ENCODE data around the gene PAXX. TPM values are rescaled to one million over a fixed set of nuclear protein-coding genes. Genes with fewer than 3 reads are reported as not detected.
A peak's percentile ranks its signal among the peaks of the same experiment; 100 is the strongest.

The PAXX gene
- total RNA-seq, 3 donors from 2014 or later (not counting 1 experiment from before 2014, with no cell fraction given): 161 to 188 (median 161) TPM

DNA sequence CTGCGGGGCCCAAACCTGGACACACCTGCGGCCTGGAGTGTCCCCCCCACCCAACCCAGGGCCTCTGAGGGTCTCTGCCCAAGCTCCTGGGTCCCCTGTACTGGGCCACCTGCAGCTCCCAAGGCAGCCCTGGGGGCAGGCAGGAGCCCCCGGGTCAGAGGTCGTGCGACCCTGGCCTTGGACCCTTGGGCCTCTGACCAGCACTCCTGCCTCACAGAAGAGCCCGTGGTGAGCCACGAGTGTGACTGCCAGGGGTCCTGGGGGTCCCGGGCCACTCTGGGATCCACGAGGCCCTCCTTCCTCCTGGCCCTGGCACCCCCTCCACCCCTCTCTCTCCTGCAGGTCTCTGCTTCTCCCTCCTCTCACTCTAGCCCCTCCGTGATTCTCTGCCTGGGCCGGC, 19.9 kb upstream of the PAXX start:
- Mint-ChIP-seq H3K27ac (peak overlapping the region in 1 of 2 donors; percentile 38), H3K27me3 (ENCODE audit: low read depth in 2 of 2) (no peaks in the 10 kb centered on the region), H3K4me3 (no peak overlapping the region), H3K4me1 (peaks cover 6 to 39% of the 10 kb centered on the region in 2 donors), H3K36me3 (no peaks in the 10 kb centered on the region), H3K9me3 (no peaks in the 10 kb centered on the region)
- intact Hi-C loops (cut with micrococcal nuclease): no loop called here
- DNase-seq: no peak
- TF ChIP-seq, protein P1, sequence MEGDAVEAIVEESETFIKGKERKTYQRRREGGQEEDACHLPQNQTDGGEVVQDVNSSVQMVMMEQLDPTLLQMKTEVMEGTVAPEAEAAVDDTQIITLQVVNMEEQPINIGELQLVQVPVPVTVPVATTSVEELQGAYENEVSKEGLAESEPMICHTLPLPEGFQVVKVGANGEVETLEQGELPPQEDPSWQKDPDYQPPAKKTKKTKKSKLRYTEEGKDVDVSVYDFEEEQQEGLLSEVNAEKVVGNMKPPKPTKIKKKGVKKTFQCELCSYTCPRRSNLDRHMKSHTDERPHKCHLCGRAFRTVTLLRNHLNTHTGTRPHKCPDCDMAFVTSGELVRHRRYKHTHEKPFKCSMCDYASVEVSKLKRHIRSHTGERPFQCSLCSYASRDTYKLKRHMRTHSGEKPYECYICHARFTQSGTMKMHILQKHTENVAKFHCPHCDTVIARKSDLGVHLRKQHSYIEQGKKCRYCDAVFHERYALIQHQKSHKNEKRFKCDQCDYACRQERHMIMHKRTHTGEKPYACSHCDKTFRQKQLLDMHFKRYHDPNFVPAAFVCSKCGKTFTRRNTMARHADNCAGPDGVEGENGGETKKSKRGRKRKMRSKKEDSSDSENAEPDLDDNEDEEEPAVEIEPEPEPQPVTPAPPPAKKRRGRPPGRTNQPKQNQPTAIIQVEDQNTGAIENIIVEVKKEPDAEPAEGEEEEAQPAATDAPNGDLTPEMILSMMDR (IDR thresholded peaks at IDR 0.05): no peak
- WGBS (ENCODE audit: insufficient coverage): 92% methylated on average over 11 of the region's 11 CpGs
- H3K27ac ChIP-seq (ENCODE audit: low read length): no peak overlapping the region
- H3K4me1 ChIP-seq (ENCODE audit: control insufficient read depth, insufficient read depth, low read length): peaks cover 47% of the 10 kb centered on the region
- H3K27me3 ChIP-seq (ENCODE audit: control insufficient read depth, insufficient read depth, low read length): no peaks in the 10 kb centered on the region
- H3K9me3 ChIP-seq (ENCODE audit: control insufficient read depth, insufficient read depth, low read length): no peaks in the 10 kb centered on the region
- no peak overlapping the region for H3K4me3 ChIP-seq (ENCODE audit: low read length)
- H3K36me3 ChIP-seq (ENCODE audit: control insufficient read depth, insufficient read depth, low read length): no peaks in the 10 kb centered on the region
- no peak for ATAC-seq

DNA sequence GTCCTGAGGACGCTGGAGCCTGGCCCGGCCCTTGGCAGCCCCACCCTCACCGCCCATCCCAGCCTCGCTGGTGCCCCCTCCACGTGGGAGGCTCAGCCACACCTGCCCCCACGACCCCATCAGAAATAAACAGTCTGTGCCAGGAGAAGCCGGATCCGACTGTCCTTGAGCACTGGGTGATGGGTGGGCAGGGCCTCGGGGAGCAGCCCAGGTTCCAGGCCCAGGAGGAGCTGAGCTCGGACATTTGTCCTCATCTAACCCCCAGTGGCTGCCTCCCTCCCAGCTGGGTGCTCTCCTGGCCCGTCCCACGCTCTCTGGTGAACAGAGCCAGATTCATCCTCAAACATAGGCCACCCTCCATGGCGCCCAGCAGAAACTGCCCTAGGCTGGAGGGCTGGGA, 19.5 kb upstream of the PAXX start:
- no peak for ATAC-seq
- Histone ChIP-seq H3K9me3 (ENCODE audit: control insufficient read depth, insufficient read depth, low read length) (no peaks in the 10 kb centered on the region), H3K4me1 (ENCODE audit: control insufficient read depth, insufficient read depth, low read length) (peaks cover 50% of the 10 kb centered on the region), H3K4me3 (ENCODE audit: low read length) (no peak overlapping the region), H3K36me3 (ENCODE audit: control insufficient read depth, insufficient read depth, low read length) (no peaks in the 10 kb centered on the region), H3K27ac (ENCODE audit: low read length) (no peak overlapping the region), H3K27me3 (ENCODE audit: control insufficient read depth, insufficient read depth, low read length) (no peaks in the 10 kb centered on the region)
- Mint-ChIP-seq H3K36me3 (no peaks in the 10 kb centered on the region), H3K27ac (peak overlapping the region in 1 of 2 donors; percentile 38), H3K4me1 (peaks cover 6 to 42% of the 10 kb centered on the region in 2 donors), H3K27me3 (ENCODE audit: low read depth in 2 of 2) (no peaks in the 10 kb centered on the region), H3K9me3 (no peaks in the 10 kb centered on the region), H3K4me3 (no peak overlapping the region)
- intact Hi-C loops (cut with micrococcal nuclease): no loop called here
- 84% methylated on average over 13 of the region's 13 CpGs for WGBS (ENCODE audit: insufficient coverage)
- TF ChIP-seq, protein P1 (IDR thresholded peaks at IDR 0.05): no peak
- no peak for DNase-seq

DNA sequence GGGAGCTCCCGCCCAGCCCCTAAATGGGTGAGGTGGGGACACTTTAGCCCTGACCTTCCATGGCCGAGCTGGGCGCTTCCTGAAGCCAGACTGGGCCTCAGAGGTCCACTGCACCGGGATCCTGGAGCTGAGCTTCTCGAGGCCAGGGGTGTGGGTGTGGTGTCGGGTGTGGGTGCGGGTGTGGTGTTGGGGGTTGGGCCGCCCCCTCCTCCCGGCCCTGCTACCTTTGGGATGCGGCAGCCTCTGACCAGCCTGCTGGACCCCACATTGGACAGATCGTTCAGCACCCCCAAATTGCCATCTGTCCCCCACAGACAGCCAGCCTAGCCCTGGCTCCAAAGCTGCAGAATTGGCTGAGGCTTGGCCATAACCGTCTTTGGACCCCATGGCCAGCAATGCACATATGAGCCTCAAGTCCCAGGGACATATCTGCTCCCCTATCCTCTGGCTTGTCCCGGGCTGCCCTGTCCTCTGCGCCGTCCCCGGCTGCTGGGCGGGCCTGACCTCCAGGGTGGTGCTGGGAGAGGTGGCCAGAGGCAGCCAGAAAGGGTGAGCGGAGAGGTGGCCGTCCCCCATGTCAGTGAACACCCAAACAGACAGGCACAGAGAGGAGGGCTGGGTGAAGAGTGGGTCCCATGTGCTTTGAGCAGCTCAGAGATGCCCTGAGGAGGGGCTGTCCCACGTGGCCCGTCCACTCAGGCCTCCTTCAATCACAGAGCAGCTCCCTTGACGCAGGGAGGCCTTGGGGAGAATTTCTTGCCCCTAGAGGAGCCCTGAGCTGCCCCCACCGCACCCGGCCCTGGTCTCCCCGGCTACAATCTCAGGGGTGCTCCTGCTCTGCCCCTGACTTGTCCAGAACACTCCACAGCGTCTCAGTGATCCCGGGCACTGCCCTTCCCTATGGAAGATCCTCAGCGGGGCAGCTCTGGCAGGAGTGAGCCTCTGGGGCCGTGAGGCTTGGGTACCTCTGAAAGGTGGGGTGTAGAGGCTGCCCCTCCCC, 18.3 kb upstream of the PAXX start:
- no peak overlapping the region for H3K4me3 Mint-ChIP-seq
- H3K4me3 ChIP-seq (ENCODE audit: low read length): no peak overlapping the region
- H3K27ac ChIP-seq (ENCODE audit: low read length): peak overlapping the region; percentile 51
- peak overlapping the region in 1 of 2 donors; percentile 38 for H3K27ac Mint-ChIP-seq
- no peaks in the 10 kb centered on the region for H3K27me3 Mint-ChIP-seq (ENCODE audit: low read depth in 2 of 2)
- H3K9me3 ChIP-seq (ENCODE audit: control insufficient read depth, insufficient read depth, low read length): no peaks in the 10 kb centered on the region
- no peaks in the 10 kb centered on the region for H3K36me3 Mint-ChIP-seq
- 91% methylated on average over 29 of the region's 29 CpGs for whole genome bisulfite sequencing (ENCODE audit: insufficient coverage)
- H3K9me3 Mint-ChIP-seq: no peaks in the 10 kb centered on the region
- DNase-seq (no peak), ATAC-seq (no peak)
- peaks cover 6 to 42% of the 10 kb centered on the region in 2 donors for H3K4me1 Mint-ChIP-seq
- intact Hi-C loops (cut with micrococcal nuclease): no loop called here
- no peaks in the 10 kb centered on the region for H3K36me3 ChIP-seq (ENCODE audit: control insufficient read depth, insufficient read depth, low read length)
- peaks cover 59% of the 10 kb centered on the region for H3K4me1 ChIP-seq (ENCODE audit: control insufficient read depth, insufficient read depth, low read length)
- H3K27me3 ChIP-seq (ENCODE audit: control insufficient read depth, insufficient read depth, low read length): no peaks in the 10 kb centered on the region
- TF ChIP-seq, protein P1 (IDR thresholded peaks at IDR 0.05): no peak

Measured in natural killer cell (primary cell).